Stimulated activated CD4-positive, alpha-beta T cell treated with anti-CD3 and anti-CD28 coated beads, Interleukin-4, amount 100 ng/mL, for 48 hours (primary cell): ENCODE data around the gene MRPL10.
A peak's percentile ranks its signal among the peaks of the same experiment; 100 is the strongest.
"Not testable (repeated sequence)": the region's sequence is repeated elsewhere in the genome, so short reads cannot be mapped to it uniquely, and the experiment has no call there.

Source experiments
- DNase-seq, 2 donors: peaks; one replicate each; pipeline ENCODE4 v3.0.0-alpha.2; 2020; ENCODE audit warnings: low read depth in 2 of 2

MRPL10 gene

DNA sequence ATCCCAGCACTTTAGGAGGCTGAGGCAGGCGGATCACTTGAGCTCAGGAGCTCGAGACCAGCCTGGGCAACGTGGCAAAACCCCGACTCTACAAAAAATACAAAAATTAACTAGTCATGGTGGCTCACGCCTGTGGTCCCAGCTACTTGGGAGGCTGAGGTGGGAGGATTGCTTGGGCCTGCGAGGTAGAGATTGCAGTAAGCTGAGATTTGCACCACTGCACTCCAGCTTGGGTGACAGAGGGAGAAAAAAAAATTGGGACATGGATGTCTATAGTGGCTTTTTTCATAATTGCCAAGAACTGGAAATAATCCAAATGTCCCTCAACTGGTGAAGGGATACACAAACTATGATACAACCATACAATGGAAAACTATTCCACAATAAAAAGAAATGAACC, 38.4 kb downstream of the MRPL10 start:
- no peak for DNase-seq

DNA sequence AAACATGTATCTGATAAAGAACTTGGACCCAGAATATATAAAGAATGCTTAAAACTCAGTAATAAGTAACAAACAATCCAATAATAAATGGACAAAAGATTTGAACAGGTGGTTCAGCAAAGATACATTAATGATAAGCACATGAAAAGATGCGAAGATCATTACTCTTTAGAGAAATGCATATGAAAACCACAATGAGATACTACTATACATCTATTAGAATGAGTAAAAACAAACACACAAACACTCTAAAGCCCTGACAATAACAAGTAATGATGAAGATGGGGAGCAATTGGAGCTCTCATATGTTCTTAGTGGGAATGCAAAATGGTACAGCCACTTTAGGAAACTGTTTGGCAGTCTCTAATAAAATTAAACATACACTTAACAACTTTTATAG, 38.9 kb downstream of the MRPL10 start:
- DNase-seq = no peak

DNA sequence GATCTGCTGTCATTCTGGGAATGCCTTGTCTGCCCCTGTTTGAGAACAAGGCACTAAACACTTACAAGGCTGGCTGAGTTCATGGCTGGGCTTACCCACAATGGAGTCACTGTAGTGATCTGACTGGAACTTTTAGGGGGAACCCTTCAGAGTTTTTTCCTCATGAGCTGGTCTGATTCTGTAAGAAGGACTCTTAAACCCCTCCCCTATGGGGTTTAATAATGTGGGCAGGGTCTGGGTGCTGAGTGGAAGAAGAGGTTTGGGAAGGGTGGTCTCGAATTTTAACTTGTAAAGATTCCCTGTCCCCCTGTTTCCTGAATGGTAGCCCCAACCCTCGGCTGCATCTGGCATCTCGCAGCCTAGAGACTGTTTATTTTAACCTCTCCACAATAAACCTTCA, 40.3 kb downstream of the MRPL10 start:
- no peak for DNase-seq

DNA sequence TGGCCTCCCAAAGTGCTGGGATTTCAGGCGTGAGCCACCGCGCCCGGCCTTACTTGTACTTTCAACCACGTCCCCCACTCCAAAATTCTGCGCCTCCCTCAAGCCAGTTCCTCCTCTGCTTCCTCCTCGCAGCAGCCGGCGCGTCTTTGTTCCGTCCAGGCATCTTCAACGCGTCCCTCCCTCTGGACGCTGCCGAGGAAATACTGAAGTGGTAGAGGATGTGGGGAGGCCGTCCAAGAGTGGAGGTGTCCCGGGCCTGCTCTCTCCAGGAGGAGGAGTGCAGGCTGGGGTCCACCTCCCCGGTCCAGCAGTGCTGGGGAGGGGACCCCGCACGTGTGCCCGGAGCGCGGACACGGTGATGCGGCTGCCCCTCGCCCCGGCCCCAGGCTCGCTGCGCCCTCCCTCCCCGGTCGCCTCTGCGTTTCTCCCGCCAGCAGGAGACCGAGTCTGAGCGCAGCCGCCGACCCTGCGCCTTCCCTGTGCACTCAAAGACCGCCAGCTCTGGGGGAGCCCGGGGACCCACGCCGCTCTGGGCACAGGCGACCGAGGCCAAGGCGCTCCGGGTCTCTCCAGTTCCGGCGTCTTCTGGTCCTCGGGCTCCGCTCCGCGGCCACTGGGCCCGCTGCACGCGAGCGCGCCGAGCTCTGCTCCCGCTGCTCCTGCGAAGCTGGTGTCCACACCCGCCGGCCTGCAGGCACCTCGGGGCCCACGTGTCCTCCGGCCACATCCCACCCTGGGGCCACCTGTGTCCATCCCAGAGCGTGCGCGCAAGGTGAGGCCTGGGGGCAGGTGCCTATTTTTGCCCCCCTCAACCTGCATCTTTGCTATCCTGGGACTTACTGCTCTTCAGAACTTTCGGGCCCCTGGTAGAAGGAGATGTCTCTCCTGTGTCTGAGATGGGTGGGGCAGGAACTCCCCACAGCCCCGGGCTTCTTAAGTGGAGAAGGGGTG, 41.5 kb downstream of the MRPL10 start:
- peak; percentile 40 to 56 for DNase-seq

DNA sequence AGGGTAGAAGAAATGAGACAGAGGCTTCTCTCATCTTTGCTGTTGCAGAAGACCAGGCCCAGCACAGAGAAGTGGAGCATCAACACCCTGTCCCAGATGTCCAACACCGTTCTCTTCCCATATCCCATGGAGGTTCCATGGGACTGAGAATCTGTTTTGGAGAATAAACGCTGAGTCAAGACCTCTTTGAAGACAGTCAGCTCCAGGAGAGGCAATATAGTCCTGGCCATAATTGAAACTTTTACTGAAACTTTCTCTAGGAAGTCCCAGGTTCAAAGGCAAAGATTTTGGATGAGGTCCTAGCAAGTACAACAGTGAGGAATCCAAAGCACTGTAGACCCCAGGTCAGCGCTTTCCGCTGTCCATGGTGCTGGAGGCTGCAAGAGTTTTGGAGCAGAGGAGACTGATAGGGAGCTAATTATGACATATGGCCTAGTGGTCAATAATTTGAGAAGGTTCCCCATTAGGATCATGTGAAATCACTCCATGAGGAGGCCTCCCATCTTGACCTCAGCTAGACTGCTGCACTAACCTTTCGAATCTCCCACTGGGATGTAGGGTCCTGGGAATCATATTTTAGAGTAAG, 45.7 kb downstream of the MRPL10 start:
- DNase-seq = no peak

DNA sequence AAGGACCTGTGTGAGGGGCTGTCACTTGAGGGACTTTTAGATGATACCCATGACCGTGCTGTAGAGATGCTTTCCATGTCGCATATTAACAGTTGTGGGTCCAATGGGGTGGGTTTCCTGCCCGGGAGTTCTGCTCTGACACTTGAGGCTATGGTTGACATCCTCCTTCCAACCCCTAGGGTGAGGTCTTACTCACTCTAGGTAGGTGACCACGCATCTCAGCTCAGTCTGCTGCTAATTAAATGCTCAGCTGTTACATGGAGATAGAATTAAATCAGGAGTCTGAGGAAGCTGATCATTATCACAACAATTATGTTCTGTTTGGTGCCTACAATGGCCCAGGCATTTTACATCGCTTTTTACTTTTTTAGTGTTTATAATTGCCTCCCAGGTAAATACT, 49.9 kb downstream of the MRPL10 start:
- DNase-seq = no peak

DNA sequence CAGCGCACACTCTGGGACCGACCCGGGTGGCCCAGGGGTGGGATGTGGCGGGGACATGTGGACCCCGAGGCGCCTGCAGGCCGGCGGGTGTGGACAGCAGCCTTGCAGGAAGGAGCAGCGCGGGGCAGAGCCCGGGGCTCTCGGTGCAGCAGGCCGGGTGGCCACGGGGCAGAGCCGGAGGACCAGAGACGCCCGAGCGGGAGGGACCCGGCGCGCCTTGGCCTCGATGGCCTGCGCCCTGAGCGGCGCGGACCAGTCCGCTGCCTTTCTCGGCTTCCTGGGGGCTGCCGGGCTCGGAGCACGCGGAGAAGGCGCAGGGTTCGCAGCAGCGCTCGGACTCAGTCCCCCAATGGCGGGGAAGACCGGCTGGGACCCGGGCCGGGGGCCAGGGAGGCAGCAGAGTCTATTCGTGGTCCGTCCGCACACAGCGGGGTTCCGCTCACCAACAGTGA, 53.1 kb downstream of the MRPL10 start:
- DNase-seq = no peak

DNA sequence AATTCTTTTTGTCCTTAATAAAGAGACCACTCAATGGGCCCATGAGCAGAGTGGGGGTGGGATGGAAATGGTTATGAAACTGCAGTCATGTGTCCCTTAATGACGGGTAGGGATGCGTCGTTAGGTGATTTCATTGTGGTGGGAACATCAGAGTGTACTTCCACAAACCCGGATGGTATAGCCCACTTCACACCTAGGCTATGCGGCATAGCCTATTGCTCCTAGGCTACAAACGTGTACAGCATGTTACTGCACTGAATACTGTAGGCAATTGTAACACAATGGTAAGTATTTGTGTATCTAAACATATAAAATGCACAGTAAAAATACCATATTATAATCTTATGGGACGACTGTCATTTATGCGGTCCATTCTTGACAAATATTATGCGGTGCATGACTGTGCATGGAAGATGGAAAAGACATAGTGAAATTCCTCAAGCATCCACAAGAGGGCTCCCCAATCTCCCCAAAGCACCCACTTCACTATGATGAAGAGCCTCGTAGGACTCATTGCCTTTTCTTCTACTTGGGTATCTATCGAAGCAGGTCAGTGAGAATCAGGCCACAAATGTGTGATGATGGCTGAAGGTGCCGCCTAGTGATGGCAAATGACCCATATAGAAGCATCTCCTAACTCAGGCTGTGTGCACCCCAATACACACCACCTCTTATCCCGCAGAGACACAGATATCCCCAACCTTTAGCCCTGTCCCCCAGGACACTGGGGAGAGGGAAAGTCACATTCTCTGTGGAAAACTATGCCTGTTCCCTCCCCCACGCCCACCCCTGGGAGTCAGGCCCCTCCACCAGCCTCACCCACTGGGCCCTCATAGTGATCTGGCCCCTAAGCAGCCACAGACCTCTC, 54.8 kb downstream of the MRPL10 start:
- DNase-seq = no peak

DNA sequence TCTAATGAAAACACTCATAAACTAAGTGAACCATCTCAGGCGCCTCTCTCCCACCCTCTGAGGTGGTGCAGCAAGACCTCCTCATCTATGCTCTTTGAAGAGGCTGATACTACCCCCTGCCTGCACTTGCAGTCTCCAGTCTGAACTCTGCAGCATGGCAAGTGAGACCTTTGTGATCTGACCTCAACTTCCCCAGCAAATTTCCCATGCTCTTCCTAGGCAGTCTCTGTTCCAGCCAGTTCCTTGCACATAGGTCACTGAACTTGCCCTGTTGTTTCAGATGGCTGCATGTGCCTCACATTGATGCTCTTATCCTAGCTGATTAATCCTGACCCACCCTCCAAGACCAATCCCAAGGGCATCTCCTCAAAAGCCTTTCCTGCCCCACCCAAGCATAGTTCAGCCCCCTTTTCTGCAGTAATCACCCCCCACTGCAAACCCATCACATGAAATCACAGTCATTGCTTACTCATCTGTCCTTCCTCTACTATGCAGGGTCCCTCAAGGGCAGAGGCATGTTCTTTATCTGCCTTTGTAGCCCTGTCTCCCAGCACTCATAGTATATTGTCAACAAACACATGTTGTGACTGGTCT, 56.3 kb downstream of the MRPL10 start:
- no peak for DNase-seq

- DNase-seq = no peak
Measured at GRCh38 chr17:47774331-47774730, 57.0 kb downstream of the MRPL10 start.

DNA sequence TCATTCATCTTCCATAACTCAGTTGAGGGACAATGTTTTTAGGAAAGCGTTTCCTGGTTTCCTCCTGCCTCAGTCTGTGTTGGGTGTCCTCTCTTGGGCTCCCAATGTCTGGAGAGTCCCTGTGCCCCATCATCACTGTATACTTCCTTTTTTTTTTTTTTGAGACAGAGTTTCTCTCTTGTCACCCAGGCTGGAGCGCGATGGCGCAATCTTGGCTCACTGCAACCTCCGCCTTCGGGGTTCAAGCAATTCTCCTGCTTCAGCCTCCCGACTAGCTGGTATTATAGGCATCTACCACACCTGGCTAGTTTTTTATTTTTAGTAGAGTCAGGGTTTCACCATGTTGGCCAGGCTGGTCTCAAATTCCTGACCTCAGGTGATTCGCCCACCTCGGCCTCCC, 57.7 kb downstream of the MRPL10 start:
- DNase-seq = not testable (repeated sequence)
